Natural killer cell (primary cell): ENCODE measurements around the gene TMPRSS3. TPM values are rescaled to one million over a fixed set of nuclear protein-coding genes. Genes with fewer than 3 reads are reported as not detected.

Source experiments
- ATAC-seq, 3 donors: fragments of 150-1000 bp in 2 of 3; fragments of 200-7000 bp in 1 of 3; cut with Tn5 transposase; 1 replicate in 1 of 3; 2 replicates in 2 of 3; pipeline ENCODE4 v1.10.0; 2021; ENCODE audit warnings: mild to moderate bottlenecking in 2 of 3, moderate library complexity in 2 of 3
- DNase-seq, 2 donors: peaks; one replicate each; pipeline versions ENCODE4 v3.0.0 to v3.0.0-alpha.2; 2013 to 2021; ENCODE audit warnings: mixed read lengths in 1 of 2
- H3K27ac ChIP-seq: one replicate; pipeline ENCODE4 v1.5.1; 2013; ENCODE audit warnings: mild to moderate bottlenecking, low read length
- H3K27me3 ChIP-seq: one replicate; pipeline ENCODE4 v1.6.1; 2013; ENCODE audit warnings: low read length; ENCODE audit not compliant: control insufficient read depth, insufficient read depth
- H3K36me3 ChIP-seq: one replicate; pipeline ENCODE4 v1.6.1; 2013; ENCODE audit warnings: low read length; ENCODE audit not compliant: control insufficient read depth, insufficient read depth
- H3K4me1 ChIP-seq: one replicate; pipeline ENCODE4 v1.6.1; 2013; ENCODE audit warnings: low read length; ENCODE audit not compliant: control insufficient read depth, insufficient read depth
- H3K4me3 ChIP-seq: one replicate; pipeline ENCODE4 v1.5.1; 2013; ENCODE audit warnings: low read length
- H3K9me3 ChIP-seq: one replicate; pipeline ENCODE4 v1.6.1; 2013; ENCODE audit warnings: low read length; ENCODE audit not compliant: control insufficient read depth, insufficient read depth
- H3K27ac Mint-ChIP-seq, 2 donors: one replicate each; pipeline ENCODE4 v1.8.0; 2022; ENCODE audit warnings: mild to moderate bottlenecking in 2 of 2, mixed read lengths in 2 of 2, moderate library complexity in 1 of 2
- H3K27me3 Mint-ChIP-seq, 2 donors: one replicate each; pipeline ENCODE4 v1.8.0; 2022; ENCODE audit warnings: low read depth in 2 of 2, mixed read lengths in 2 of 2
- H3K36me3 Mint-ChIP-seq: one replicate; pipeline ENCODE4 v1.8.0; 2022; ENCODE audit warnings: mixed read lengths
- H3K4me1 Mint-ChIP-seq, 2 donors: one replicate each; pipeline ENCODE4 v1.8.0; 2022; ENCODE audit warnings: mixed read lengths in 2 of 2
- H3K4me3 Mint-ChIP-seq: one replicate; pipeline ENCODE4 v1.8.0; 2022; ENCODE audit warnings: mild to moderate bottlenecking, moderate library complexity, mixed read lengths
- H3K9me3 Mint-ChIP-seq, 2 donors: one replicate each; pipeline ENCODE4 v1.8.0; 2022; ENCODE audit warnings: mixed read lengths in 2 of 2
- CTCF ChIP-seq: fragments of 200-600 bp; IDR thresholded peaks from one replicate; pipeline ENCODE4 v1.8.0; 2022; ENCODE audit warnings: antibody characterized with exemption
- WGBS: methylation state at CpG from one replicate; pipeline ENCODE4 v1.1.7; 2013; ENCODE audit warnings: missing lambda C conversion rate; ENCODE audit not compliant: insufficient coverage; 5-methylcytosine and 5-hydroxymethylcytosine counted together
- intact Hi-C: fragments of 100-400 bp; cut with micrococcal nuclease; formaldehyde crosslinking; loops from one replicate; pipeline ENCODE4 v1.14.2; 2022
- total RNA-seq, 4 donors: library from RNA; stranded (reverse); fragments of 120-200 nt in 1 of 4; gene quantifications; one replicate each; pipeline versions ENCODE4 v1.2.3 to v1.2.4, GENCODE V29; 2013 to 2022

TMPRSS3 gene
- total RNA-seq, 3 donors from 2014 or later (not counting 1 experiment from before 2014, with no cell fraction given), result 0.25 TPM; not detected in 2

DNA sequence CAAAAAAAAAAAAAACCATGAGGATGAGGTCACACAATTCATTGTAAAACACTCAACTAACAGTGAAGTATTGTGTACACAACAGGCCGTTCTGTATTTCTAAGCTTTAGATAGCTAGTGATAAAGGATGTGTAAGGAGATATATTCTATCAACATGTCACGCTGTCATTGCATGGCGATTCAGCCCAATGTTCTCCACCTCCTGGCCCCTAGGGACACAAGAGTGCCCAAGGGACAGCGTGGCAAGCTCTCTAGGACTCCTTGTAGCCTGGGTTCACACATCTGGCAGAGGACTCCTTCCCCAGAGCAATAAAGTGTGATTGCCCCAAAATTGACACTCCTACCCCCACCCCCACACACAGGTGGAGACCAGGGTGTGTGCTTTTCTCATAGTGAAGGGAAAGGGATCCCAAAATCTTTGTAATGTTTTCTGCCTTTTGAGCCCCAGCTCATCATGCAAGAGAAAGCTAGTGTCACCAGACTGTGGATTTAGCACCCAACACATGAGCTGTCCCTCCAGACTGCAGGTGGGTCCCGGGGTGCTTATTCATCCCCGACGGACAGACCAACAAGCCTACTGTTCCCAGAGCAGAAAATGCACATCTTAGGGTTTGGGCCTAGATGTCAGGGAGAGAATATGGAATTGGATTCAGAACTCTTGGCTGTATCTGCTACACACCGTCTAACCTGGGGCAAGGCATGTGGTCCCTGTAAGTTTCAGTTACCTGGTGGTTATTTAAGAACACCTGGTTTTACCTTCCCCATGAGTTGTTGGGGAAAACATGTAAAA, 11.5 kb downstream of the TMPRSS3 start:
- intact Hi-C loops, result no loop called here
- H3K4me3 Mint-ChIP-seq, result no peak overlapping the region

GRCh38 chr21:42383331-42383730, 12.5 kb downstream of the TMPRSS3 start:
- Mint-ChIP-seq H3K4me1 (peaks cover 8 to 14% of the 10 kb centered on the region in 2 donors), H3K9me3 (peaks cover 2 to 7% of the 10 kb centered on the region in 2 donors), H3K4me3 (no peak overlapping the region), H3K27me3 (peaks cover 22 to 35% of the 10 kb centered on the region in 2 donors), H3K36me3 (peaks cover 11% of the 10 kb centered on the region), H3K27ac (no peak overlapping the region)
- Histone ChIP-seq H3K4me1 (no peaks in the 10 kb centered on the region), H3K36me3 (no peaks in the 10 kb centered on the region), H3K27me3 (no peaks in the 10 kb centered on the region), H3K27ac (no peak overlapping the region), H3K4me3 (no peak overlapping the region), H3K9me3 (peaks cover 18% of the 10 kb centered on the region)
- DNase-seq, result no peak
- intact Hi-C loops, result no loop called here
- WGBS, result 91% methylated on average over 6 of the region's 6 CpGs
- ATAC-seq, result no peak
- no peak for TF ChIP-seq CTCF

More for the DNA sequence above, 11.5 kb downstream of the TMPRSS3 start:
- H3K36me3 ChIP-seq, result no peaks in the 10 kb centered on the region
- peaks cover 2 to 7% of the 10 kb centered on the region in 2 donors for H3K9me3 Mint-ChIP-seq
- no peak overlapping the region for H3K27ac Mint-ChIP-seq
- H3K9me3 ChIP-seq, result peaks cover 18% of the 10 kb centered on the region
- peaks cover 8 to 20% of the 10 kb centered on the region in 2 donors for H3K4me1 Mint-ChIP-seq
- H3K27me3 ChIP-seq, result no peaks in the 10 kb centered on the region
- 85% methylated on average over 8 of the region's 8 CpGs for WGBS
- peaks cover 31 to 45% of the 10 kb centered on the region in 2 donors for H3K27me3 Mint-ChIP-seq
- H3K4me3 ChIP-seq, result no peak overlapping the region
- H3K27ac ChIP-seq, result no peak overlapping the region
- ATAC-seq, result no peak
- peaks cover 8% of the 10 kb centered on the region for H3K4me1 ChIP-seq
- no peak for DNase-seq
- TF ChIP-seq CTCF, result no peak
- peaks cover 11% of the 10 kb centered on the region for H3K36me3 Mint-ChIP-seq

DNA sequence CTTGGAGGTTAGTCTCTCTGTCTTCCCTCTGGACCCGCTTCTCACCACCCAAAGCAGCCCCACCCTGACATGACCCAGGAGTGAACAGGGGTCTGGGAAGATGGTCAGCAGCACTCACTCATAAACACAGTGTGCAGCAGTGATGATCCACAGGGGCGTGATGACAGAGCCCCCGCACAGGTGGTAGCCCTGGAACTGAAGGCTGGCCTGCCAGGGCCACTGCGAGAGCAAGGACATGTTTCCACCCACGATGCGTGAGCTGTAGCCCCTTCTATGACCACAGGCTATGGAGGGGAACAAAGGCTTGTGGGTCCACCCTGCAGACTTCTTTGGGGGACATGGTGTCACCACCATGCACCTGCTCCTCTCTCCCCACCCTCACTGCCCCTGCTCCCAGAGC, 12.9 kb downstream of the TMPRSS3 start:
- Histone ChIP-seq H3K9me3 (peaks cover 18% of the 10 kb centered on the region), H3K27me3 (no peaks in the 10 kb centered on the region), H3K4me3 (no peak overlapping the region), H3K27ac (no peak overlapping the region), H3K36me3 (no peaks in the 10 kb centered on the region), H3K4me1 (no peaks in the 10 kb centered on the region)
- H3K4me3 Mint-ChIP-seq, result no peak overlapping the region
- intact Hi-C loops, result no loop called here
- TF ChIP-seq CTCF, result no peak
- peaks cover 6 to 13% of the 10 kb centered on the region in 2 donors for H3K4me1 Mint-ChIP-seq
- DNase-seq (no peak), ATAC-seq (no peak)
- peaks cover 11% of the 10 kb centered on the region for H3K36me3 Mint-ChIP-seq
- 89% methylated on average over 6 of the region's 6 CpGs for WGBS
- H3K9me3 Mint-ChIP-seq, result peaks cover 2 to 7% of the 10 kb centered on the region in 2 donors
- H3K27ac Mint-ChIP-seq, result no peak overlapping the region
- H3K27me3 Mint-ChIP-seq, result peaks cover 22 to 31% of the 10 kb centered on the region in 2 donors
